Activated CD4-positive, alpha-beta T cell treated with anti-CD3 and anti-CD28 coated beads for 1 hour (primary cell): ENCODE data around the gene COA6.

Experiments used
- DNase-seq: peaks from one replicate; pipeline ENCODE4 v3.0.0-alpha.2; 2020

The COA6 gene

DNA sequence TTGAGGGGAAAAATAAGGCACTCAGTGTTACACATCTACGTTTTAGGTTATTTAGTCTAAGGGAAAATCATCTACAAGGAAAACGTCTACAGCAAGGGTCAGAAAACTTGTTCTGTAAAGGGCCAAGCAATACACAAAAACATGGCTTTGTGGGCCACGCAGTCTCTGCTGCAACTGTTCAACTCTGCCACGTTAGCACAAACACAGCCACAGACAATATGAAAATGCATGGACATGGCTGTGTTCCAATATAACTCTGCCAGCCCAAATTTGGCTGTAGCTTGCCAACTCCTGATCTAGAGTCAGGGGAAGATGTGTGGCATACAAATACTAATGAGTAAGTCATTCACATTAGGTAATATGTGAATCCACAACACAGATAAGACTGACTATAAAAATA is 40.7 kb downstream of the COA6 start:
- no peak for DNase-seq

DNA sequence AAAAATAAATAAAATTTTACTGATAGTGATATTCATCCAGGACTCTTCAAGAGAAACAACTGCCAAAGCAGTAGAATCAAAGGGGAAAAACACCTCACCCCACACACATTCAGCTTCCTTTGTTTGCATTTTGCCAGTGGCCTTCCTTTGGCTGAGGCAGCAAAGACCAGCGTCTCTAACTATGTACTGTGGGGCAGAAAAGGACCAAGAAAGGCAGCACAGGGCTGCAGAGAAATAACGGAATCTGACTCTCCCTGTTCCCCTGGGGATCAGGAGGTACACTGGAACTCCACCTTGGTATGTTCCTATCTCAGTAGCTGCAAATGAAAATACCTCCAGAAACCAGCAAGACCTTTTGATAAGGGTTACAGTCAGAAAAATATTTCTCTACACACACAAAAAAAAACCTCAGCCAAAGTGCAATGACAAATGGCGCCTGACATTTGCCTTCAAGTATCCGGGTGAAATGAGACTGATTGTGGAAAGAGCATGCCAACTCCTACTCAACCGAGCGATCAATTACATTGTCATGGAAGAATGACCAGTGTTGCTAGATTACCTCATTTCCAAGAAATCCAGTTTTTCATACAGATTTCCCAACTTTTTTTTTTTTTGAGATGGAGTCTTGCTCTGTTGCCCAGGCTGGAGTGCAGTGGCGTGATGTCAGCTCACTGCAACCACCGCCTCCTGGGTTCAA is 54.8 kb downstream of the COA6 start:
- no peak for DNase-seq

- no peak for DNase-seq
Observed at GRCh38 chr1:234429434-234429806, 56.2 kb downstream of the COA6 start.

GRCh38 chr1:234430691-234431090 is 57.4 kb downstream of the COA6 start:
- no peak for DNase-seq

GRCh38 chr1:234431255-234431654 is 58.0 kb downstream of the COA6 start:
- DNase-seq, result no peak

- DNase-seq, result no peak
Observed at GRCh38 chr1:234433563-234434285, 60.5 kb downstream of the COA6 start.
